HG02623 (cell line): ENCODE results near the gene NTRK2.

ENCODE experiments used
- ATAC-seq: cut with Tn5 transposase; IDR thresholded peaks from one replicate; pipeline ENCODE4 v1.9.1; 2021; ENCODE audit warnings: moderate library complexity; ENCODE audit not compliant: unreplicated experiment

Gene NTRK2

GRCh38 chr9:84845956-84846900, 176.7 kb downstream of the NTRK2 start:
- no peak for ATAC-seq

GRCh38 chr9:84846906-84847305, 177.4 kb downstream of the NTRK2 start:
- ATAC-seq: no peak

GRCh38 chr9:84849049-84849448, 179.5 kb downstream of the NTRK2 start:
- no peak for ATAC-seq

DNA sequence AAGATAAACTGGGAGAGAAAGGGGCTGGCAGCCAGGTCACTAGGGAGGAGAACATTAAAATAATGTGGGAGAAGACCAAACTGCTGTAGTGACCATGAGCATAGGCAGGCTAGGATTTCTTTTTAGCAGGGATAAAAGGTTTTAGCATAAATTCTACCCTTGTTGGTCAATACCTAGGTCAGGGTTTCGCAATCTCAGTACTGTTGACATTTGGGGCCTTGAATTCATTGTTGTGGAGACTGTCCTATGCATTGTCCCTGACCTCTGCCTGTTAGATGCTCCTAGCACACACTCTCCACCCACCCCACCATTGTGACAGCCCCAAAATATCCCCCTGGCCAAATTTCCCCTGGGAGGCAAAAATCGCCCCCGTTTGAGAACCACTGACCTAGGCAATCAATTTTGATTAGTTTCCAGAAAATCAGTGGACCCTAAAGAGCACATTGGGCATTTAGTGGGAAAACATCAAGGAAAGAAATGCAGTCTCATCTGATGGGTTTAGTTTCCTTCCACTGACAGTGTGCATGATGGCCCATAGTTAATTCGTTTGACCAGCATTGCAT, 181.4 kb downstream of the NTRK2 start:
- ATAC-seq: no peak

DNA sequence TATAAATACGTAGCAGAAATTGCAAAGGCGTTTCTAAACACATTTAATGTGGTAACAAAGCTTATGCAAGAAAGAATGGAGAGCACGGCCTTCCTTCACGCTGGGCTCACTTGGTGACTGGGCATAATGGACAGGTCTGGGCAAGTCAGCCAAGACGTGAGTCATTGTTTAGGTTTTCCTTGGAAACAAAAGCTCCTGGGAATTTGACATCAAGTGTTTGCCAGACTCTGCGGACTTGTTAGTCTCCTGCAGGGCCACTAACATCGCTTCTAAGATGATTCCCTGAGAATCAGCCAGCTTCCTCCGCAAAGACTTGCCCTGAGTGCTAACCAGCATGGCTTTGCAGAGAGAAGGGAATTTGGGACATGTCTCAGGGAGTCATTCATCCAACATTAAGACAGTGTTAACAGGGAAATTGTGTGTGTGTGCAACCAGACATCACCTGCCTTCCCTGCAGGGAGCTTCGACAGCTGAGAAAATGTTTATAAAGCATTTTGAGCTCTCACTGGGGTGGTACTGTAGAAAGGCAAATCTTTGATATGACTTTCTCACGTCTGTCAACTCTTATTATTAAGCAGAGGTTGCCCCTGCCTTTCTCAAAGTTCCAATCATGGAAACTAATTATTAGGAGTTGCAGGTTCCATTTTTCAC, 182.5 kb downstream of the NTRK2 start:
- ATAC-seq: no peak

DNA sequence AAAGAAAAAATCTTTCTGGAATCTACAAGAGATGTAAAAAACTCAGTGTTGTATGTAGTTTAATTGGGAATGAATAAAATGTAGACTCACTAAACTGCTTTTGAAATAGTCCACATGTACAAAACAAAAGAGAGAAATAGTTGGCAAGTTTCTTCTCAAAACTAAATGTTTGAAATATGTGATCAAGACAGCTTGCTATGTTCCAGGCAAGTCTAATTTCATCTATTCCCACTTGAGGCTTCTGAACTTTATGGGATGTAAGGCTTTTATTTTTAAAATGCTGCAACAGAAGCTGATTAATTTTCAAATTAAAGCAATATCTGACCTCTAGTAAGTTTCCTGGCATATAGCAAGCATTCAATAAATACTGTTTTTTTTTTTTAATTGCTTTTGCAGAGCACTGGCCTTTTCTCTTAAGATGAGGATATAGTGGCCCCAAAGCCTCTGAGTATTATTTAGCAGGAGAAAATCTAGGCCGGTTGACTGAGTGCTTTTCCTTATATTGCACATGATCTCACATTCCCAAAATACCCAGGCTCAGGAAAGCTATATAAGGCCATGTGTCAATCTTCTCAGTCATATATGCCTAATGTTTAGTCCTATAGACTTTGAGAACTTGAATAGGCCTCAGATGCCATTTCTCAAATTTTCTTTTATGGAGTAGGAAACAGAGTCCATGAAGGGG, 183.2 kb downstream of the NTRK2 start:
- ATAC-seq: no peak

DNA sequence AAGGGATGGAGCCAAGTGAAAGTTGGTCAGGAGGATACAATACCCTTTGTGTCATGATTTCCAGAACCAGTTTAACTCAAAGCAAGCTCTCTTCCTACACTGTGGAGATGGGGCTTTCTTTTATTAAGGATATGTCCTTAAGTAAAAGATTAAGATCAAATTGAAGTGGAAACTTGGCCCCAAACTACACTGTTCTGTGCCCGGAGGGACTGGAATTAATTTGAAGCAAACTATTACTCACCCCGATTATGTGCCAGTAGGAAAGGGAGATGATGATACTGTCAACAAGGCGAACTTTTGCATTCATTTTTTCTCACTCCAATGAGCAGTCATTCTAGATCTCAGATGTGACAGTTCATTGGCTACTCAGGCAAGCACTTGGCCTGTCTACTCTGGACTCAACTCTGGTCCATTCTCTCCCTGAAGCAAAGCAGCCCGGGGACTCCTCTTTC, 186.7 kb downstream of the NTRK2 start:
- no peak for ATAC-seq

- no peak for ATAC-seq
Measured at GRCh38 chr9:84857211-84857610, 187.7 kb downstream of the NTRK2 start.

- no peak for ATAC-seq
Measured at GRCh38 chr9:84858364-84858763, 188.8 kb downstream of the NTRK2 start.

- no peak for ATAC-seq
Measured at GRCh38 chr9:84860249-84861115, 191.0 kb downstream of the NTRK2 start.

- ATAC-seq: no peak
Measured at GRCh38 chr9:84861455-84861854, 191.9 kb downstream of the NTRK2 start.

DNA sequence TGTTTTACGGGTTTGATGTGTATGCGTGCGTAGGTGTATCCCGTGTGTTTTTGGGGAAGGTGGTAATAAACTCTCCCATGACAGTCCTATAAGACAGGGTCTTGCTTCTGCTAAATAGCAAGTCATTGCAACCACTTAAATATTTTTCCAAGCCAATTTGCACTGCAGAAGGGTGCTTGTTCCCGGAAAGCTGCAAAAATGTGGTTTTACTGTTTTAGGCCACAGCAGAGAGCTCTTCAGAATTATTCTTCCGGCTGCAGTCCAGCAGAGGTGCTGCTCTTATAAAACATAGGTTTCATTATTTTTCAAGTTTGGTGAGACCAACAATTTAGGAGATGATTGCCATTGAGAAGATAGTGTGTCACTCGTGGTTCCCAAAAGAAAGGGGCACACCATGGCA, 192.8 kb downstream of the NTRK2 start:
- ATAC-seq: no peak

DNA sequence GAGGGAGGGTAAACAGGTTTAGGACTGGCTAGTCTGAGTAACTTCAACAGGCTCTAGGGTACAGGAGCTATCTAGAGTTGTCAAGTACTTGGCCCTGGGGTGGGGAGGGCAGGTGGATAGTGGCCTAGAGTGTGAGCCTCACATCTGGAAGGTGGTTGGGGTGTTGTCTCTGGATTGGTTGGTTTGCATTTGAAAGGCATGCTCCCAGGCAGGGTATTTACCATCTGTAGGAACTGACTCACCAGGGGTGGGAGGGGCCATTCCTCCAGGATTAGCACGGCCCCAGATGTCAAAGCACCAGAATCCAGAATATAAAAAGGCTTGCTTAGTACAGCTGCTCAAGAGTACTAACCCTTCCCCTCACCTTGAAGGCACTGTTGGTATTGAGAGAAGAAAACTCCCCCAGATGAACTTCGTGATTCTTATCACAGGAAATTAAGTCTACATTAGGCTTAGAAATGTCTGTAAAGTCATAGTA, 193.3 kb downstream of the NTRK2 start:
- ATAC-seq: no peak

- ATAC-seq: no peak
Measured at GRCh38 chr9:84863372-84863771, 193.8 kb downstream of the NTRK2 start.

DNA sequence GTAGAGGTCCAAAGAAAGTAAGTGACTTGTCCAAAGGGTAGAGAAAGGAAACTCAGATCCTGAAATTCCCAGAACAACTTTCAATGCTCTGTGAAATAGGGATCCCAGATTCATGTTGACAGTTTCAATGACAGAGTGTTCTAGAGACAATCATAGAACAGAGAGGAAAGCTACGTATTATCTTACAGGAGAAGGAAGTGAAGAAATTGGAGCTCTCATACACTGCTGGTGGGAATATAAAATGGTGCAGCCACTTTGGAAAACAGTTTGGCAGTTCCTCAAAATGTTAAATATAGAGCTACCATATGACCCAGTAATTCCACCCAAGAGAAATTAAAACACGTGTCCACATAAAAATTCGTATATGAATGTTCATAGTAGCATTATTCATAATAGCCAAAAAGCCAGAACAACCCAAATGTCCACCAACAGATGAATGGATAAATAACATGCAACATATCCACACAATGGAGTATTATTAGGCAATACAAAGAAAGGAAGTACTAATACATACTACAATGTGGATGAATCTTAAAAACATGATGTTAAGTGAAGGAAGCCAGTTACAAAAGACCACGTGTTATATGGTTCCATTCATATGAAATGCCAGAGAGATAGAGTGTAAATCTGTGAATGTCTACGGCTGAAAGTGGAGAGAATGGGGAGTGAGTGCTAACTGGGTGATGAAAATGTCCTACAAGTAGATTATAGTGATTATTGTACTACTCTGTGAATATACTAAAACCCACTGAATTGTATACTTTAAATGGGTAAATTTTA, 197.1 kb downstream of the NTRK2 start:
- no peak for ATAC-seq

- no peak for ATAC-seq
Measured at GRCh38 chr9:84867186-84867585, 197.7 kb downstream of the NTRK2 start.

DNA sequence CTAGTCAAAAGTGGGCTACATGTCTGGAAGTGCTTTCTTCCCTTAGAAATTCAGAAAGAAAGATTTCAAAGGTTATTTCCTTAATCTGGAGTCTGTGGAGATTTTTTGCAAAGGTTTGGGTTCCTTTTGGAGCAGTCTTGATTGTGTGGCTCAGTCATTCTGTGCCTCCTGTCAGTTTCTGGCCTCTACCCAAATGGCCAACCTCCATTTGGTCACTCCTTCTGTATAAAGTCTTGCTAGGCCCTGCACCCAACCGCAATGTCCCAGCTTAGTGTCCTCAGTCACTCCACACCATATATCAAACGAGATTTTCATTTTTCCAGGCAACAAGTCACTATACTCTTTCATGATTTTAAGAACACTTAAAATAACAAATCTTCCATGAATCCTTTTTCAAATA, 199.6 kb downstream of the NTRK2 start:
- ATAC-seq: no peak

GRCh38 chr9:84871983-84872382, 202.5 kb downstream of the NTRK2 start:
- no peak for ATAC-seq

GRCh38 chr9:84874022-84874421, 204.5 kb downstream of the NTRK2 start:
- ATAC-seq: no peak
